Activated naive CD4-positive, alpha-beta T cell treated with anti-CD3 and anti-CD28 coated beads for 36 hours (primary cell): ENCODE results near the gene MTX2. TPM values are rescaled to one million over a fixed set of nuclear protein-coding genes. Genes with fewer than 3 reads are reported as not detected.

Experiments used
- CTCF ChIA-PET: fragments of 350-600 bp; sonication (Branson Sonifier 250); formaldehyde crosslinking; loops from one replicate; lab custom pipeline; 2021; ENCODE audit warnings: antibody characterized with exemption; lab: Charles Lee
- DNase-seq: peaks from one replicate; pipeline ENCODE4 v3.0.0-alpha.2; 2020
- H3K27ac Mint-ChIP-seq: one replicate; pipeline ENCODE4 v1.8.0; 2021; ENCODE audit warnings: mild to moderate bottlenecking, mixed read lengths
- H3K27me3 Mint-ChIP-seq: one replicate; pipeline ENCODE4 v1.8.0; 2021; ENCODE audit warnings: low read depth, mixed read lengths
- H3K36me3 Mint-ChIP-seq: one replicate; pipeline ENCODE4 v1.8.0; 2021; ENCODE audit warnings: low read depth, mixed read lengths
- H3K4me1 Mint-ChIP-seq: one replicate; pipeline ENCODE4 v1.8.0; 2021; ENCODE audit warnings: low read depth, mixed read lengths
- H3K4me3 Mint-ChIP-seq: one replicate; pipeline ENCODE4 v1.8.0; 2021; ENCODE audit warnings: mild to moderate bottlenecking, moderate library complexity, mixed read lengths
- H3K9me3 Mint-ChIP-seq: one replicate; pipeline ENCODE4 v1.8.0; 2021; ENCODE audit warnings: mixed read lengths
- intact Hi-C: fragments of 100-400 bp; cut with micrococcal nuclease; formaldehyde crosslinking; loops from one replicate; pipeline ENCODE4 v1.15.1; 2023
- total RNA-seq, 2 experiments: library from RNA; stranded (reverse); gene quantifications; one replicate each; pipeline ENCODE4 v1.2.3, GENCODE V29; 2021

Gene MTX2
- total RNA-seq, 2 experiments from 2014 or later = 24.3 to 28.1 TPM

DNA sequence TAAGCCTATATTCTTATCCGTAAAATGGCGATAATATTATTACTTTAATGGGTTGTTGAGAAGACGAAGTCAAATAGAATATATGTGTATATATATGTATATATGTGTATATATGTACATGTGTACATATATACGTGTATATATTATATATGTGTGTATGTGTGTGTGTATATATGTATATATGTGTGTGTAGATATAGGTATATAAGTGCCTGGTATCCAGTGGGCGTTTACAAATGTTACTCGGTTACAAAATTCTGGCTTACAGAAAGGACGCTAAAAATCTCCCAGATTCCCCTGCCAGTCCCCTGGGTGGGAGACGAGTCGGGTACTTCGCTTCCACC is 295 bp upstream of the MTX2 start:
- intact Hi-C loops = loop anchor here (1.0 to 2.0 kb wide), 3 partner anchors 23 to 286 kb away; partner anchors contain the start of gene LNPK
- peaks cover 20% of the 10 kb centered on the region for H3K4me1 Mint-ChIP-seq
- peaks cover 4% of the 10 kb centered on the region for H3K36me3 Mint-ChIP-seq
- H3K27me3 Mint-ChIP-seq = no peaks in the 10 kb centered on the region
- H3K4me3 Mint-ChIP-seq = peak overlapping the region; percentile 97
- DNase-seq = no peak
- no peaks in the 10 kb centered on the region for H3K9me3 Mint-ChIP-seq
- H3K27ac Mint-ChIP-seq = no peak overlapping the region
- CTCF ChIA-PET = no interaction called here

DNA sequence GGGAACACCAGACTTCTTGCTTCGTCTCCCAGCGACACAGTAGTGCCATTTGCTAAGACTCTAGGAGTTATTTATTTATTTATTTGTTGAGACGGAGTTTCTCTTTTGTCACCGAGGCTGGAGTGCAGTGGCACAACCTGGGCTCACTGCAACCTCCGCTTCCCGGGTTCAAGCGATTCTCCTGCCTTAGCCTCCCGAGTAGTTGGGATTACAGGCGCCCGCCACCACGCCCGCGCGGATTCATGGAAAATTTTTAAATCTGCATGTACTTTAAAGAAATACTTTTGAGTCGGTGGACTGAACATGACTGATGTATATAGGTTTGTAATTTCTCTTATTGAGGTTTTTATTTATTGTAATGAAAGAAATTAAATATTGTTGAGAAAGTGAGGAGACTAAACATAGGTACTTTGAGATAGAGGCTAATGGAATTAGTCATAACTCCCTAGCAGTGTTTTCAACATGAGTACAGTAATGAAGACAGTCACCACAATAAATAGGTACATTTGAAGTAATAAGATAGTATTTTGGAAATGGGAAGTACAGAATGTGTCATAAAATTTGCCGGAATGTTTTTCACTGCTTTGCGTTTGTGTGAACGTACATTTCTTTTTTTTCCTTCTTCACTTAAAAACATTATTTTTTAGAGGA is 983 bp downstream of the MTX2 start:
- peaks cover 20% of the 10 kb centered on the region for H3K4me1 Mint-ChIP-seq
- no peak for DNase-seq
- no peaks in the 10 kb centered on the region for H3K9me3 Mint-ChIP-seq
- CTCF ChIA-PET = interaction anchor here (0.6 to 0.9 kb wide), 2 partner anchors 50 to 246 kb away, joined by 3 to 4 read pairs; no protein-coding TSS in a partner anchor
- intact Hi-C loops = loop anchor here (10.0 kb wide), 1 partner anchor 545 kb away; no protein-coding TSS in a partner anchor
- H3K36me3 Mint-ChIP-seq = peaks cover 8% of the 10 kb centered on the region
- peak overlapping the region; percentile 97 for H3K4me3 Mint-ChIP-seq
- peak overlapping the region; percentile 88 for H3K27ac Mint-ChIP-seq
- no peaks in the 10 kb centered on the region for H3K27me3 Mint-ChIP-seq

DNA sequence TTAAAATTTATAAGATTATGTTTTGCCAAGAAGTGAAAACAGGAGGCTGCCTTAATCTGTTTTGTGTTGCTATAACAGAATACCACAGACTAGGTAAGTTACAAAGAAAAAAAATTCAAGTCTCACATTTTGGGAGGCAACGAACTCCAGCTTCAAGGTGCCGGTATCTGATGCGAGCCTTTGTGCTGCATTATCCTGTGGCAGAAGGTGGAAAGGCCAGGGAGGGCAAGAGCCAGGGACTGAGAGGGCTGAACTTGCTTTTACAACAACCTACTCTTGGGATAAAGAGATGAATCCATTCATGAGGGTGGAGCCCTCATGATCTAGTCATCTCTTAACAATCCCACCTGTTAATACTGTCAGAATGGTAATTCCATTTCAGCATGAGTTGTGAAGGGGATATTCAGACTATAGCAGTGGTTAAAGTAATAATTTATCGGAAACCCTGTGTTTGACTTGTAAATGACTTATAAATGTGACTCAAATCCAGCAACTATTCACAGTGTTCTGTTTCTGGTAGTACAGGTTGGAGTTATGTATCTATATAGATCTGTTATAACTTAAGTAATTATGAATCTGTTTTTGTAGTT is 3.7 kb downstream of the MTX2 start:
- CTCF ChIA-PET = interaction anchor here (0.6 kb wide), 2 partner anchors 11 to 182 kb away, joined by 3 read pairs; no protein-coding TSS in a partner anchor
- intact Hi-C loops = loop anchor here (10.0 kb wide), 1 partner anchor 542 kb away; no protein-coding TSS in a partner anchor
- Mint-ChIP-seq H3K9me3 (no peaks in the 10 kb centered on the region), H3K36me3 (peaks cover 9% of the 10 kb centered on the region), H3K27ac (no peak overlapping the region), H3K4me3 (no peak overlapping the region), H3K27me3 (no peaks in the 10 kb centered on the region), H3K4me1 (peaks cover 23% of the 10 kb centered on the region)
- DNase-seq = no peak

DNA sequence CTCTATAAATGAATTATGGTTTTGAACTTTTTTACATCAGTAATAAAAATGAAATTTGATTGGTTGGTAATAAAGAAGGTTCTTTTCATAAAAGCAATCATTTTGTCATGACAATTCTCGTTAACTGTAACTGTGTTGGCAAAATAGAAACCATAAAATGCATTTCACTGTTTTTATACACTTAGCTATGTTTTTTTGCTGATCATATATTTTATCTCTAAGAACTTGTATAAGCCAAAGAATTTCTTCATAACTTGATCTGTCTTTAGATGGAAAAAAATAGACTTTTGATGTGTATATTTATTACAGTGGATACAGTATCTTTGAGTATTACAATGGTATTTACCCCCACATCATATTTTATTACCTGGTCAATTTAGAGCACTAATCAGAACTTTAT is 9.7 kb downstream of the MTX2 start:
- CTCF ChIA-PET = no interaction called here
- intact Hi-C loops = loop anchor here (10.0 kb wide), 1 partner anchor 536 kb away; no protein-coding TSS in a partner anchor
- DNase-seq = no peak
- H3K36me3 Mint-ChIP-seq = peaks cover 10% of the 10 kb centered on the region
- H3K27ac Mint-ChIP-seq = no peak overlapping the region
- no peaks in the 10 kb centered on the region for H3K9me3 Mint-ChIP-seq
- no peaks in the 10 kb centered on the region for H3K27me3 Mint-ChIP-seq
- H3K4me3 Mint-ChIP-seq = no peak overlapping the region
- H3K4me1 Mint-ChIP-seq = peaks cover 31% of the 10 kb centered on the region

DNA sequence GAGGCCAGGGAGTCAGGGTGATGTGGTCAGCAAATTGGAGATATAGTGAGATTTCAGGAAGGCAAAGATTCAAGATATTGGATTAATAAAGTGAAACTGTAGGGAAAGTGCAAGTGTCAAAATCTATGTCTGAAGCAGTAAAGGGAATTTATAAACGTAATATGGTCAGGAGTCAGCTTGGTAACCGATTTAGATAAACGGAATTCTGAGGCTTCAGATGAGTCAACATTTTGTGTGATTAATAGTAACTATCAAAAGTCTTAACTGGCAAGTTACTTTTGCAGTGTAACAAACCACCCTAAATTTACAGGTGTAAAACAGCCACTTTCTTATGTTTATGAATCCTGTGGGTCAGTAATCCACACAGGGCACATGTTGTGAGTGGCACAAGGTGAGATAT is 10.9 kb downstream of the MTX2 start:
- Mint-ChIP-seq H3K36me3 (peaks cover 7% of the 10 kb centered on the region), H3K4me3 (no peak overlapping the region), H3K27me3 (no peaks in the 10 kb centered on the region), H3K4me1 (peaks cover 35% of the 10 kb centered on the region), H3K9me3 (no peaks in the 10 kb centered on the region), H3K27ac (no peak overlapping the region)
- CTCF ChIA-PET = no interaction called here
- DNase-seq = no peak
- intact Hi-C loops = no loop called here

DNA sequence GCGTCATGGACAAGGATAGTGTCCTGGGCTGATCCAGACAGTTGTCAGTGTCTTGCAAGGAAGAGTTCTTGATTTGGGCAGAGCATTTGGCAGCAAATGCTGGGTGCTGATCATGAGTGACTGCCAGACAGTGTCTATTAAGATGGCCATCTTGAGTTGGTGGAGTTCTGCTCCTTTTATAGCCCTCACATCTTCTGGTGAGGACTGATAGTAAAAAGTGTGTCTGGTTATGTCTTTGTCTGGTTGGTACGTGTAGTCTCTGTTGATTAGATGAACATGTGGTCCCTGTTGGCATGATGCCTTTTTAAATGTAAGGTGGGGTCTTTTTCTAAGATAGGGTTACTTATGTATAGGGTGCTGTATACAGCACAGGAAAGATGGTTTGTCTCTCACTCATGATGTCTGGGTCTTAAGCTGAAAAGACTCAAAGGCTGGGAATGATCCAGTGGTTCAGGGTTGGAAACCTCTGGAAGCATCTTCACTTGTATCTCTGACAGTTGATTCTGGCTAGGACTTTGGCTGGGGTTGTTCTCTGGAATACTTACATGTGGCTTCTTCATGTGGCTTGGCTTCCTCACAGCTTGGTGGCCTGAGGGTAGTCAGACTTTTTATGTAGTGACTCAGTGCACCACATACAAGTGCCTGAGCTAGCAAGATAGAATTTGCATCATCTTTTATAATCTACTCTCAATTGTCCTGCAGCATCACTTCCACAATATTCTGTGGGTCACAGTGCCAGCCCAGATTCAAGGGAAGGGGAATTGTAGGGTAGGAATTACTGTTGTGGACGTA is 11.8 kb downstream of the MTX2 start:
- Mint-ChIP-seq H3K4me3 (no peak overlapping the region), H3K36me3 (peaks cover 5% of the 10 kb centered on the region), H3K27ac (no peak overlapping the region), H3K9me3 (no peaks in the 10 kb centered on the region), H3K4me1 (peaks cover 38% of the 10 kb centered on the region), H3K27me3 (no peaks in the 10 kb centered on the region)
- DNase-seq = no peak
- CTCF ChIA-PET = no interaction called here
- intact Hi-C loops = no loop called here

DNA sequence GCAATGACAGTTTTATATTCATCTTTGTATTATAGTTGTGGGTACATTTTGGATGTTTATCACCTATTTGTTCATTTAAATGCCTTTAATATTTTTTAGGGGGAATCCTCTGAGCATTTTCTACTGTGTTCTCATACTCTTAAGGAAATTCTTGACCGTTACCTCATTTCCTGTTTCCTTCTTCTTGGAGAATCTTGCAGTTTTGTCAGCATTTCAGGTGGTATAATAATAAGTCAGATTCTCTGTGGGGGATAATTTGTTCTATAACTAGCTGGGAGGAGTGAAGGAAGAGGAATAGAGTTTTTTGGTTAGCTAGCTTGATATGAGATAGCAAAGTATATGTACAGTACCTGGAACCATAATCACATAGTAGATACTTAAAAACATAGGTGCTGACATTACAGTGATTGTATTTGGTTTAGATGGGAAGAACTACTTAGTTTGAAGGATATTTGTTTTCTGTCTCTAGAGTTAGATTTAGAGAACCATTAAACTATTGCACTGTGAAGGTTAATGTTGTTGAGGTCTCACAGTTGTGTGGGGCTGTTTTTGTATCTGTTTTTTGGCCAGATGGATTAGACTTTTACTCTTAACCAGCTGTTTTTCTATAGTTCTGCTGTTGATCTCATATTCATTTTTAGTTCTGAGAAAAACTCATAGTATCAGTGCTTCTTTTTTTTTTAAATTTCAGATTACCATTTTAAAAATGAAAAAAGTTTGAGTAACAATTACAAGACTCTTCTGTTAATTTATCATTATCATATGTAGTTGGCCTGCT is 14.2 kb downstream of the MTX2 start:
- no peaks in the 10 kb centered on the region for H3K9me3 Mint-ChIP-seq
- peaks cover 11% of the 10 kb centered on the region for H3K36me3 Mint-ChIP-seq
- peaks cover 47% of the 10 kb centered on the region for H3K4me1 Mint-ChIP-seq
- H3K27ac Mint-ChIP-seq = no peak overlapping the region
- intact Hi-C loops = no loop called here
- no peaks in the 10 kb centered on the region for H3K27me3 Mint-ChIP-seq
- CTCF ChIA-PET = interaction anchor here (0.7 kb wide), 1 partner anchor 812 kb away, joined by 3 read pairs; no protein-coding TSS in a partner anchor
- DNase-seq = no peak
- no peak overlapping the region for H3K4me3 Mint-ChIP-seq

DNA sequence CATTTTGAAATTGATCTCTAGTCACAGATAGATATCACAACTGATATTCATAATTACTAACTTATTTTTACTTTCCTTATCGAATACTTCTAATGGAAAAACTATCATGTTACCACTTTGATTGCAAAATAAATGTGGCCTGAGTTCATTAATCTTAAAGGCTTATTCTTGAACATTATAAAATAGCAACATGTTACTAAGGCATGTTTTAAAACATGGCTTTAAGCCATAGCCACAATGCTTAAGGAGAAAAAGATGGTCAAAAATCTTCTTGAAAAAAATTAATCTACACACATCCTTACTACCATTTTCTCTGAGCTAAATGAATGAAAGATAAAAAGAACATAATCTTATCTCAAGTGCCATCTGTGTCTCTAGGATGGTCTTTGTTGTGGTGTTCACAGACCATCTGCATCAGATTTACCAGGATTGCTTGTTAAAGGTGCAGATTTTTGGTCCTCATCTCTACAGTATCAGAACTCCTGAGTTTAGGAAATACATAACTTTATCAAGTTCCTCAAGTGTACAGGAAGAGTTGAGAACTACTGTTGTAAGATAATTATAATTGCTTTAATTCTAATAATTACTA is 15.3 kb downstream of the MTX2 start:
- peaks cover 13% of the 10 kb centered on the region for H3K36me3 Mint-ChIP-seq
- H3K4me3 Mint-ChIP-seq = no peak overlapping the region
- CTCF ChIA-PET = no interaction called here
- intact Hi-C loops = no loop called here
- H3K4me1 Mint-ChIP-seq = peaks cover 49% of the 10 kb centered on the region
- H3K27ac Mint-ChIP-seq = no peak overlapping the region
- DNase-seq = no peak
- H3K9me3 Mint-ChIP-seq = no peaks in the 10 kb centered on the region
- H3K27me3 Mint-ChIP-seq = no peaks in the 10 kb centered on the region

DNA sequence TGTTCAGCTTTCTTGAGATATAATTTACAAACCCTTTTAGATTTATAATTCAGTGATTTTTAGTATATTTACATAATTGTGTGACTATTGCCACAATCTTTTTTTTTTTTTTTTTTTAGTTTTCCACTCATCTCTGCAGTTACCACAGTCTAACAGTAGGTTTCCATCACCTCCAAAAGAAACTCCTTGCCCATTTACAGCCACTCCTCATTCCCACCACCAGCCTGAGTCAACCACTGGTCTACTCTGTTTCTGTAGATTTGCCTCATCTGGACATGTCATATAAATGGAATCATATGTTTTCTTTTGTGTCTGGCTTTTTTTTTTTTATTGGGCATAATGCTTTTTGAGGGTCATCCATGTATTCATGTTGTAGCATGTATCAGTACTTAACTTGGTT is 16.1 kb downstream of the MTX2 start:
- no peak for DNase-seq
- H3K4me3 Mint-ChIP-seq = no peak overlapping the region
- H3K4me1 Mint-ChIP-seq = peaks cover 51% of the 10 kb centered on the region
- H3K27ac Mint-ChIP-seq = no peak overlapping the region
- H3K27me3 Mint-ChIP-seq = no peaks in the 10 kb centered on the region
- CTCF ChIA-PET = no interaction called here
- intact Hi-C loops = no loop called here
- H3K9me3 Mint-ChIP-seq = no peaks in the 10 kb centered on the region
- peaks cover 13% of the 10 kb centered on the region for H3K36me3 Mint-ChIP-seq

DNA sequence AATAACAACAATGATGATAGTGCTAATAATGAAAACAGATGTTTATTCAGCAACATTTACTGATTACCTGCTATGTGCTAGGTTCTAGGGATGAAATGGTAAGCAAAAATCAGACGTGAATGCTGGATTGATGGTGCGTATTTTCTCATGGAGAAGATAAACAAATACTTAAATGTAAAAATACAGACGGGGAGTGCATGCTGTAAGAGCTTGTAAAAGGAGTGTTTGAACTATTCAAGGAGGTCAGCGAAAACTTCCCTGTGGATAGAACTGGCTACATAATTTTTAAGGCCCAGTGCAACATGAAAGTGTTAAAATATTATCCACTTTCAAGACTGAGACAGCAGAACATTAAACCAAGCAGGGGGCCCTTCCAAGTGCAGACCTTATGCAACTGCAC is 22.1 kb downstream of the MTX2 start:
- DNase-seq = no peak
- Mint-ChIP-seq H3K36me3 (peaks cover 13% of the 10 kb centered on the region), H3K4me3 (no peak overlapping the region), H3K9me3 (no peaks in the 10 kb centered on the region), H3K27ac (no peak overlapping the region), H3K27me3 (no peaks in the 10 kb centered on the region), H3K4me1 (peaks cover 35% of the 10 kb centered on the region)
- intact Hi-C loops = no loop called here
- CTCF ChIA-PET = no interaction called here

DNA sequence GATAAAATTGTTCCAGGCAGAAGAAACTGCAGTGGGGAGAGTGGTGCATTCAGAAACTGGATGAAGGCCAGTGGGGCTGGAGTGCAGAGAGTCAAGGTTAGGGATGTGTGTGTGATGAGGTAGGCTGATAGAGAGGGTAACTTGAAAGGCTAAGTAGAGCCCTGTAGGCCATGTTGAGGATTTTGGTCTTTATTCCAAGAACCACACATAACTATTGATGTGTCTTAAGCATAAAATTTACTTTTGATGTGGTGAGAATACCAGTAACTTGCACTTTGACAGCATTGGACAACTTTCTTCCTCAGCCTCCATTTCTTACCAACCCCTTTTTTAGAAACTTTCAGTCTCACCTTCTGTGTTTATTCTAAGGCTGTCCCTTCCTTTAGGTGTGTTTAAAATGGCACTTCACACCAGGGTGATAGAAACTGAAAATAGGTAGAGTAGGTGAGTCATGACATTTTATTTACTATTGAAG is 22.6 kb downstream of the MTX2 start:
- no peaks in the 10 kb centered on the region for H3K27me3 Mint-ChIP-seq
- intact Hi-C loops = loop anchor here (1.0 kb wide), 1 partner anchor 23 kb away; the partner anchor contains the start of gene MTX2
- H3K27ac Mint-ChIP-seq = no peak overlapping the region
- H3K9me3 Mint-ChIP-seq = no peaks in the 10 kb centered on the region
- no peak for DNase-seq
- CTCF ChIA-PET = no interaction called here
- no peak overlapping the region for H3K4me3 Mint-ChIP-seq
- peaks cover 10% of the 10 kb centered on the region for H3K36me3 Mint-ChIP-seq
- peaks cover 32% of the 10 kb centered on the region for H3K4me1 Mint-ChIP-seq
